Keratinocyte (primary cell): Measurements from ENCODE around the gene DNAJB13. TPM values are rescaled to one million over a fixed set of nuclear protein-coding genes. Genes with fewer than 3 reads are reported as not detected.

Experiments used
- DNase-seq: peaks from one replicate; pipeline ENCODE4 v3.0.0-alpha.2; 2011; ENCODE audit warnings: low read depth, missing footprints, low spot score
- FAIRE-seq: peaks from 2 replicates; lab custom pipeline; 2011; peaks lifted over from hg19 to GRCh38; lab: Jason Lieb, UNC
- H2AFZ ChIP-seq: 2 replicates; pipeline ENCODE4 v1.6.0; 2012; ENCODE audit warnings: low read length, control low read depth, inconsistent platforms; ENCODE audit not compliant: control insufficient read depth
- H3K27ac ChIP-seq: 2 replicates; pipeline ENCODE4 v1.5.1; 2011; ENCODE audit warnings: low read length; ENCODE audit not compliant: control insufficient read depth, insufficient read depth
- H3K27me3 ChIP-seq: 3 replicates; pipeline ENCODE4 v1.6.0; 2011; ENCODE audit warnings: low read length; ENCODE audit not compliant: control insufficient read depth, insufficient read depth; ENCODE audit errors: extremely low read depth
- H3K36me3 ChIP-seq, 2 experiments: 2 replicates in 1 of 2; 3 replicates in 1 of 2; pipeline ENCODE4 v1.5.1; 2011; ENCODE audit warnings: low read length in 2 of 2, mild to moderate bottlenecking in 1 of 2; ENCODE audit not compliant: control insufficient read depth in 2 of 2, insufficient read depth in 2 of 2; ENCODE audit errors: extremely low read depth in 1 of 2
- H3K4me1 ChIP-seq: 3 replicates; pipeline ENCODE4 v1.5.1; 2011; ENCODE audit warnings: low read length; ENCODE audit not compliant: control insufficient read depth, insufficient read depth; ENCODE audit errors: extremely low read depth
- H3K4me2 ChIP-seq: 3 replicates; pipeline ENCODE4 v1.6.0; 2011; ENCODE audit warnings: low read depth, low read length; ENCODE audit not compliant: control insufficient read depth, insufficient read depth; ENCODE audit errors: extremely low read depth
- H3K4me3 ChIP-seq, 3 experiments: fragments of 200-600 bp in 1 of 3; sonication (generic) in 1 of 3; 2 replicates in 2 of 3; 3 replicates in 1 of 3; pipeline ENCODE4 v1.5.1; 2011 to 2016; ENCODE audit warnings: low read length in 3 of 3, mild to moderate bottlenecking in 3 of 3, control low read depth in 2 of 3, inconsistent platforms in 1 of 3, low read depth in 1 of 3, mixed read lengths in 1 of 3, mixed run types in 1 of 3, moderate library complexity in 1 of 3; ENCODE audit not compliant: control insufficient read depth in 2 of 3, insufficient read depth in 2 of 3; ENCODE audit errors: extremely low read depth in 1 of 3
- H3K79me2 ChIP-seq: 2 replicates; pipeline ENCODE4 v1.6.0; 2012; ENCODE audit warnings: low read length; ENCODE audit not compliant: control insufficient read depth, insufficient read depth
- H3K9ac ChIP-seq: 3 replicates; pipeline ENCODE4 v1.6.0; 2011; ENCODE audit warnings: low read length; ENCODE audit not compliant: control insufficient read depth, insufficient read depth; ENCODE audit errors: extremely low read depth
- H3K9me1 ChIP-seq: 3 replicates; pipeline ENCODE4 v1.6.0; 2011; ENCODE audit warnings: low read length; ENCODE audit not compliant: control insufficient read depth, insufficient read depth; ENCODE audit errors: extremely low read depth
- H3K9me3 ChIP-seq: 2 replicates; pipeline ENCODE4 v1.5.1; 2012; ENCODE audit warnings: low read depth, low read length; ENCODE audit not compliant: control insufficient read depth
- H4K20me1 ChIP-seq: 3 replicates; pipeline ENCODE4 v1.6.0; 2011; ENCODE audit warnings: low read length; ENCODE audit not compliant: control insufficient read depth, insufficient read depth; ENCODE audit errors: extremely low read depth
- CTCF ChIP-seq, 3 experiments: IDR thresholded peaks in 1 of 3; conservative IDR thresholded peaks in 1 of 3; optimal IDR thresholded peaks in 1 of 3; 2 replicates in 2 of 3; 3 replicates in 1 of 3; pipeline versions ENCODE3 to v1.5.1; 2011; ENCODE audit warnings: low read length in 3 of 3, mild to moderate bottlenecking in 3 of 3, moderate library complexity in 2 of 3, control low read depth in 1 of 3, inconsistent platforms in 1 of 3; ENCODE audit not compliant: insufficient read depth in 2 of 3; ENCODE audit errors: extremely low read depth in 1 of 3
- EZH2 ChIP-seq: IDR thresholded peaks from one replicate; pipeline ENCODE4 v1.6.1; 2012; ENCODE audit warnings: inconsistent platforms, mild to moderate bottlenecking, low read length, moderate library complexity
- dilution Hi-C: fragments of 300-500 bp; cut with MboI; formaldehyde crosslinking; loops from one replicate; pipeline ENCODE4 v1.7.0; 2020; ENCODE audit warnings: low sequenced_read_pairs; ENCODE audit not compliant: extremely low pct_ligation_motif_present
- polyA plus RNA-seq, 5 experiments: library from polyadenylated mRNA; depleted of rRNA in 3 of 5; stranded (reverse) in 3 of 5; stranded (forward) in 1 of 5; unstranded in 1 of 5; fragments of >200 nt; gene quantifications; 1 replicate in 1 of 5; 2 replicates in 3 of 5; 3 replicates in 1 of 5; pipeline versions ENCODE4 v1.2.1 to v1.2.3, GENCODE V29; 2011 to 2012; ENCODE audit warnings: missing spikeins in 2 of 5, low read depth in 1 of 5, low replicate concordance in 1 of 5

Gene DNAJB13
- polyA plus RNA-seq, 1 donor (not counting 4 experiments of a cell fraction or from before 2014, with no cell fraction given) = 0.09 TPM

GRCh38 chr11:74018331-74019005 lies 67.6 kb downstream of the DNAJB13 start:
- Histone ChIP-seq H3K4me2 (no peak overlapping the region), H3K4me3 (no peak overlapping the region), H2AFZ (no peak overlapping the region), H3K27me3 (no peaks in the 10 kb centered on the region), H3K9me3 (no peaks in the 10 kb centered on the region), H3K9ac (no peak overlapping the region), H3K9me1 (no peaks in the 10 kb centered on the region), H4K20me1 (peaks cover 2% of the 10 kb centered on the region), H3K36me3 (peaks cover 0 to 6% of the 10 kb centered on the region in 2 experiments), H3K4me1 (no peaks in the 10 kb centered on the region), H3K27ac (no peak overlapping the region), H3K79me2 (no peaks in the 10 kb centered on the region)
- no peak for TF ChIP-seq EZH2
- no peak for TF ChIP-seq CTCF (optimal IDR thresholded peaks at IDR 0.05 in 1 of 3, IDR thresholded peaks at IDR 0.05 in 1 of 3, conservative IDR thresholded peaks at IDR 0.05 in 1 of 3; ENCODE audit: extremely low read depth in 1 of 3, insufficient read depth in 2 of 3, low read length in 3 of 3)
- dilution Hi-C loops = no loop called here
- no peak for DNase-seq
- no peak for FAIRE-seq

GRCh38 chr11:74019104-74019738 lies 68.4 kb downstream of the DNAJB13 start:
- Histone ChIP-seq H3K4me2 (no peak overlapping the region), H3K9ac (no peak overlapping the region), H3K36me3 (peaks cover 0 to 5% of the 10 kb centered on the region in 2 experiments), H3K4me1 (no peaks in the 10 kb centered on the region), H4K20me1 (peaks cover 2% of the 10 kb centered on the region), H3K27me3 (no peaks in the 10 kb centered on the region), H3K4me3 (no peak overlapping the region), H2AFZ (no peak overlapping the region), H3K79me2 (no peaks in the 10 kb centered on the region), H3K9me1 (no peaks in the 10 kb centered on the region), H3K27ac (no peak overlapping the region), H3K9me3 (no peaks in the 10 kb centered on the region)
- no peak for TF ChIP-seq EZH2
- TF ChIP-seq CTCF (optimal IDR thresholded peaks at IDR 0.05 in 1 of 3, IDR thresholded peaks at IDR 0.05 in 1 of 3, conservative IDR thresholded peaks at IDR 0.05 in 1 of 3; ENCODE audit: extremely low read depth in 1 of 3, insufficient read depth in 2 of 3, low read length in 3 of 3) = no peak
- DNase-seq = no peak
- no peak for FAIRE-seq
- dilution Hi-C loops = no loop called here
